Measurements from ENCODE around the gene LMTK2. TPM values are rescaled to one million over a fixed set of nuclear protein-coding genes. Genes with fewer than 3 reads are reported as not detected.
"Not testable (repeated sequence)": the region's sequence is repeated elsewhere in the genome, so short reads cannot be mapped to it uniquely, and the experiment has no call there.

The LMTK2 gene
- total and polyA plus RNA-seq, 2 experiments from 2014 or later: 2.3 to 4.6 TPM

DNA sequence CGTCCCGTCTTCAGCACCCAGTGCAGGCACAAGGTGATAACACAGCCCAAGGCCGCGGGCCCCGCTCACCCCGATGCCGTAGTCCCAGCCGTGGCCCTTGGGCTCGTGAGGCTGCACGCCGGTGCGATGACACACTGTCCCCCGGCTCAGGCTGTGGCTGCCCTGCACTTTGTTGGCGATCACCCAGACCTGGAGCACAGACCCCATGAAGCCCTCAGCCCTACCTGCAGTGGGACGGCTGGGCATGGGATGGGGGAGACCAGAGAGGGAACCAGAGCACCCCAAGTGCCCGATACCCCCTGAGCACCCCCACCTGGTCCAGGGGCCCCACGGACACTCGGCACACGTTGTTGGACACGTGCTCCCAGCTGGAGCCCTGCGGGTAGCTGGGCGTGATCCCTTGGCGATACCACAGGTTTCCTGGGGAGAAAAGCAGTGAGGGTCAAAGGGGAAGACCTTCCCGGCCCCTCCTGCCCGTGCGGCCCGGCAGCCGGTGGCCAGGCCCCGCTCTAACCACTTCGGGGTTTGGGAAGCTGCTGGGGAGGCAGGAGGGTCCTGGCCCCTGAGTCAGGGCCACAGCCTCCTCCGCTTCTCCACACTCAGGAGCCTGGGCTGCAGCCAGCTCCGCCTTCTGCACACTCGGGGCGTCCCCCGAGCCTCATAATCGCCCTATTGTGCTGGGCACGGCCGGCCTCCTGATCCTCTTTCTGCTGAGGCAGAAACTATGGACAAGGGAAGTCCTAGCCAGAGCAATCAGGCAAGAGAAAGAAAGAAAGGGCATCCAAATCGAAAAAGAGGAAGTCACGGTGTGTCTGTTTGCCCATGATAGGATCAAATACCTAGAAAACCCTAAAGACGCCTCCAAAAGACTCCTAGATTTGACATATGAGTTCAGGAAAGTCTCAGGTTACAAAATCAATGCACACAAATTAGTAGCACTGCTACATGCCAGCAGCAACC lies 111.2 kb downstream of the LMTK2 start:
- 90% methylated on average over 38 to 41 of the region's 41 CpGs for WGBS, 2 experiments (ENCODE audit: low coverage in 1 of 2, low lambda C conversion rate in 2 of 2, missing lambda C conversion rate in 2 of 2)

DNA sequence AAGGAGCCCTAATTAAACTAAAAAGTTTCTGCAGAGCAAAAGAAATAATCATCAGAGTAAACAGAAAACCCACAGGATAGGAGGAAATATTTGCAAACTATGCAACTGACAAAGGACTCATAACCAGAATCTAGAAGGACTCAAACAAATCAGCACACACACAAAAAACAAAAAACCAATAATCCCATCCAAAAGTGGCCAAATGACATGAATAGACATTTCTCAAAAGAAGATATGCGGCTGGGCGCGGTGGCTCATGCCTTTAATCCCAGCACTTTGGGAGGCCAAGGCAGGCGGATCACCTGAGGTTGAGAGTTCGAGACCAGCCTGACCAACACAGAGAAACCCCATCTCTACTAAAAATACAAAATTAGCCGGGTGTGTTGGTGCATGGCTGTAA lies 112.7 kb downstream of the LMTK2 start:
- DNase-seq; H4K20me1 ChIP-seq (ENCODE audit: insufficient read depth); H3K4me3 ChIP-seq; H3K4me2 ChIP-seq (ENCODE audit: unreplicated experiment); H3K36me3 ChIP-seq (ENCODE audit: low read depth); H3K4me1 ChIP-seq (ENCODE audit: insufficient read depth); H3K27ac ChIP-seq; H3F3A ChIP-seq (ENCODE audit: insufficient read depth); H3K9me3 ChIP-seq (ENCODE audit: low read depth); H3K27me3 ChIP-seq (replicated peaks; ENCODE audit: insufficient read depth); H3K79me2 ChIP-seq (ENCODE audit: insufficient read depth); H3K9ac ChIP-seq; in situ Hi-C loops (cut with MboI); H3K9me2 ChIP-seq (ENCODE audit: insufficient read depth); H2AFZ ChIP-seq: not testable (repeated sequence)
- 93 to 96% methylated on average over 6 of the region's 6 CpGs for WGBS, 2 experiments (ENCODE audit: low coverage in 1 of 2, low lambda C conversion rate in 2 of 2, missing lambda C conversion rate in 2 of 2)

More for the DNA sequence above, 111.2 kb downstream of the LMTK2 start:
- no peaks in the 10 kb centered on the region for H3K27me3 ChIP-seq (replicated peaks; ENCODE audit: insufficient read depth)
- H3K4me3 ChIP-seq: no peak overlapping the region
- H3K9ac ChIP-seq: no peak overlapping the region
- H3K36me3 ChIP-seq (ENCODE audit: low read depth): no peaks in the 10 kb centered on the region
- H3K79me2 ChIP-seq (ENCODE audit: insufficient read depth): no peaks in the 10 kb centered on the region
- no peaks in the 10 kb centered on the region for H3K9me3 ChIP-seq (ENCODE audit: low read depth)
- no peaks in the 10 kb centered on the region for H3K9me2 ChIP-seq (ENCODE audit: insufficient read depth)
- H3K4me2 ChIP-seq (ENCODE audit: unreplicated experiment): no peak overlapping the region
- DNase-seq: no peak
- TF ChIP-seq EZH2 (IDR thresholded peaks at IDR 0.05; ENCODE audit: insufficient read depth, poor library complexity, severe bottlenecking): no peak
- TF ChIP-seq EZH2phosphoT487 (IDR thresholded peaks at IDR 0.05; ENCODE audit: insufficient read depth, low read depth): no peak
- H4K20me1 ChIP-seq (ENCODE audit: insufficient read depth): no peaks in the 10 kb centered on the region
- H3K27ac ChIP-seq: no peak overlapping the region
- in situ Hi-C loops (cut with MboI): no loop called here
- no peaks in the 10 kb centered on the region for H3K4me1 ChIP-seq (ENCODE audit: insufficient read depth)
- peaks cover 10% of the 10 kb centered on the region; the same call in 1 of the 2 replicates for H3F3A ChIP-seq (ENCODE audit: insufficient read depth)
- H2AFZ ChIP-seq: no peak overlapping the region

DNA sequence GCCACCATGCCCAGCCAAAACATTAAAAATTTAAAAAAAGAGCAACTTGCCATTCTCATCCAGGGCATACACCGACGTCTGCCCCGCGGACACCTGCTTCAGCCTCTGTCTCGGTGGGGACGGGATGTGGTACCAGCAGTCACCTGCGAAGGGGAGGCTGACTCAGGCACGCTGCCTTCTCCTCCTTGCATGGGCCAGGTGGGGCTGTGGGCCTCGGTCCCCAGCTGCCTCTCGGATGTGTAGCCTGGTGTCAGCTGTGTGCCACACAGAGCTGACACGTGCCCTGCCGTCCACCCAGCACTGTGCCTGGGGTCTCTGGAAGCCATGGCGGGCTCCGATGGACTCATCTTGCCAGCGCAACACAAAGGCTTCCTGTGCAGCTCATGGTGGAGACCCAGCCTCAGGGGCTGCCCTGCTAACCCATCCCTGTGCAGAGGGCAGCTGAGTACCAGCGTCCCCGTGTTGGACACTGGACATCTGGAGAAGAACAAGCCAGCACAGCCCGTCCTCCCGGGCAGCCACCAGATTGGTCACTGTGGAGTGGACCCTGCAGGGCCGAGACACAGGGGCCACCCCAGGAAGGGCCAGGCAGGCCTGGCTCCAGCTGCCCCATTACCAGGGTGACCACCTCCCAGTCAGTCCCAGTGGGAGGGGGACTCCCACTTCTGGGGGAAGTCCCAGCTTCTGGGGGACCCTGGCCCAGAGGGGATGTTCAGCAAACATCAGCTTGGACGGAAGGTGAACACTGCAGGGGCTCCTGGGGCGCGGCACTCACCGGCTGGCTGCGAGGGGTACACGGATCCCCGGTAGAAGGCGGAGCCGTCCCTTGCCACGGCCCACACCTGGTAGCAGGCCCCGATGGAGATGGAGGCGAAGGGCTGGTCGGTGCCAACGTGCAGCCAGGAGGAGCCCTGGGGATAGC lies 115.2 kb downstream of the LMTK2 start:
- Histone ChIP-seq H4K20me1 (ENCODE audit: insufficient read depth) (no peaks in the 10 kb centered on the region), H3K9me3 (ENCODE audit: low read depth) (no peaks in the 10 kb centered on the region), H3F3A (ENCODE audit: insufficient read depth) (peaks cover 10% of the 10 kb centered on the region; the same call in 1 of the 2 replicates), H3K4me1 (ENCODE audit: insufficient read depth) (no peaks in the 10 kb centered on the region), H3K9me2 (ENCODE audit: insufficient read depth) (no peaks in the 10 kb centered on the region), H3K27ac (no peak overlapping the region), H3K36me3 (ENCODE audit: low read depth) (no peaks in the 10 kb centered on the region), H3K4me3 (no peak overlapping the region), H3K79me2 (ENCODE audit: insufficient read depth) (no peaks in the 10 kb centered on the region), H3K27me3 (replicated peaks; ENCODE audit: insufficient read depth) (no peaks in the 10 kb centered on the region), H2AFZ (no peak overlapping the region), H3K4me2 (ENCODE audit: unreplicated experiment) (no peak overlapping the region), H3K9ac (no peak overlapping the region)
- no peak for DNase-seq
- no peak for TF ChIP-seq EZH2phosphoT487 (IDR thresholded peaks at IDR 0.05; ENCODE audit: insufficient read depth, low read depth)
- 93 to 95% methylated on average over 21 to 34 of the region's 34 CpGs for WGBS, 2 experiments (ENCODE audit: low coverage in 1 of 2, low lambda C conversion rate in 2 of 2, missing lambda C conversion rate in 2 of 2)
- in situ Hi-C loops (cut with MboI): no loop called here

DNA sequence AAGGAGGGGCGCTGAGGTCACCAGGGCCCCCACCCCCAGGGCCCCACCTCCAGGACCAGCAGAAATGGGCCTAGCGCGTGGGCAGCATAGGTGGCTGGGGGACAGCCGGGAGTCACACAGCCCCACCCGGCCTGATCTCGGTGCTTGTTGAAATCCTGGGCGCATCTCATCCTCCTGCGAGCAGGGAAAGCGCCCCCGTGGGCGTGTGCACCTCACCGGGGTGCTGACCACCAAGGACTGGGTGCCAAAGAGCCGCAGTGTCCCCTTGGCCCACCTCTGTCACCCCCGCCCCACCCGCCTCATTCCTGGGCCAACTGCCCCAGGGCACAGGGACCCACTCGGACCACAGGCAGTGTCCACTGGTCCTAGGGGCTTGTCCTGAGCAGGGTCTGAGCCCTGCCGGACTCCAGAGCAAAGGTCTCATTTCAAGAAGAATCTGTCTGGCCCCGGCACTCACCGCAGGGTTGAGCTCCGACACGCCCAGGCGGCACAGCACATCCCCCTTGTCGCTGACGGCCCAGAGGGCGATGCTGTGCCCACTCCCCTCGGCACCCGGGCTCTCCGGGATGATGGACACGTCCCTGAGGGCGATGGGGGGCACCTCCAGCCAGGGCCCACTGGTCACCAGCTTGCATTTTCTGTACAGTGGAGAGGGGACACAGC lies 116.0 kb downstream of the LMTK2 start:
- H3K9me2 ChIP-seq (ENCODE audit: insufficient read depth): no peaks in the 10 kb centered on the region
- no peak overlapping the region for H2AFZ ChIP-seq
- WGBS, 2 experiments (ENCODE audit: low coverage in 1 of 2, low lambda C conversion rate in 2 of 2, missing lambda C conversion rate in 2 of 2): 93 to 96% methylated on average over 30 of the region's 30 CpGs
- no peaks in the 10 kb centered on the region for H3K79me2 ChIP-seq (ENCODE audit: insufficient read depth)
- H3K36me3 ChIP-seq (ENCODE audit: low read depth): no peaks in the 10 kb centered on the region
- peaks cover 10% of the 10 kb centered on the region; the same call in 1 of the 2 replicates for H3F3A ChIP-seq (ENCODE audit: insufficient read depth)
- H3K27me3 ChIP-seq (replicated peaks; ENCODE audit: insufficient read depth): no peaks in the 10 kb centered on the region
- H4K20me1 ChIP-seq (ENCODE audit: insufficient read depth): no peaks in the 10 kb centered on the region
- in situ Hi-C loops (cut with MboI): no loop called here
- no peak overlapping the region for H3K4me3 ChIP-seq
- H3K9me3 ChIP-seq (ENCODE audit: low read depth): no peaks in the 10 kb centered on the region
- H3K4me2 ChIP-seq (ENCODE audit: unreplicated experiment): no peak overlapping the region
- no peak overlapping the region for H3K27ac ChIP-seq
- H3K4me1 ChIP-seq (ENCODE audit: insufficient read depth): no peaks in the 10 kb centered on the region
- TF ChIP-seq EZH2 (IDR thresholded peaks at IDR 0.05; ENCODE audit: insufficient read depth, poor library complexity, severe bottlenecking): no peak
- TF ChIP-seq EZH2phosphoT487 (IDR thresholded peaks at IDR 0.05; ENCODE audit: insufficient read depth, low read depth): no peak
- no peak for DNase-seq
- no peak overlapping the region for H3K9ac ChIP-seq
